ENCODE results near the gene DNLZ. TPM values are rescaled to one million over a fixed set of nuclear protein-coding genes. Genes with fewer than 3 reads are reported as not detected.
A peak's percentile ranks its signal among the peaks of the same experiment; 100 is the strongest.

Gene DNLZ
- total and polyA plus RNA-seq, 9 of the 15 experiments (the other 6 are each of a cell fraction or from before 2014, with no cell fraction given) = 0.17 to 44.6 (median 3.4) TPM

GRCh38 chr9:136363106-136363948 is at the start of gene DNLZ (continued):
- TF ChIP-seq, protein P1, sequence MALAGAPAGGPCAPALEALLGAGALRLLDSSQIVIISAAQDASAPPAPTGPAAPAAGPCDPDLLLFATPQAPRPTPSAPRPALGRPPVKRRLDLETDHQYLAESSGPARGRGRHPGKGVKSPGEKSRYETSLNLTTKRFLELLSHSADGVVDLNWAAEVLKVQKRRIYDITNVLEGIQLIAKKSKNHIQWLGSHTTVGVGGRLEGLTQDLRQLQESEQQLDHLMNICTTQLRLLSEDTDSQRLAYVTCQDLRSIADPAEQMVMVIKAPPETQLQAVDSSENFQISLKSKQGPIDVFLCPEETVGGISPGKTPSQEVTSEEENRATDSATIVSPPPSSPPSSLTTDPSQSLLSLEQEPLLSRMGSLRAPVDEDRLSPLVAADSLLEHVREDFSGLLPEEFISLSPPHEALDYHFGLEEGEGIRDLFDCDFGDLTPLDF (CRISPR knock-in tag; IDR thresholded peaks at IDR 0.05) = peak; percentile 95
- TF ChIP-seq, protein P2, sequence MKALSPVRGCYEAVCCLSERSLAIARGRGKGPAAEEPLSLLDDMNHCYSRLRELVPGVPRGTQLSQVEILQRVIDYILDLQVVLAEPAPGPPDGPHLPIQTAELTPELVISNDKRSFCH (CRISPR knock-in tag; IDR thresholded peaks at IDR 0.05) = no peak
- TF ChIP-seq, protein P2 (tag; IDR thresholded peaks at IDR 0.05) = peak; percentile 90
- TF ChIP-seq ZNF23 (CRISPR knock-in tag; IDR thresholded peaks at IDR 0.05) (no peak), ZNF764 (CRISPR knock-in tag; IDR thresholded peaks at IDR 0.05; ENCODE audit: low read depth) (0 out of 2 replicates have a peak, but pooled peaks have one; percentile 60), ZBTB7A (IDR thresholded peaks at IDR 0.05; ENCODE audit: borderline replicate concordance, control insufficient read depth, low read depth, low read length) (peak; percentile 90), CBX3 (IDR thresholded peaks at IDR 0.05; ENCODE audit: borderline replicate concordance in 1 of 2, low read length in 2 of 2) (peak in 1 of 2 experiments; percentile 95; a peak in 2 of 3 replicates), HCFC1 (IDR thresholded peaks at IDR 0.05; ENCODE audit: low read depth, low read length) (peak; percentile 93), SMC3 (conservative IDR thresholded peaks at IDR 0.05; ENCODE audit: insufficient read depth, low read depth, low read length) (peak; percentile 50; the same call in 1 of the 2 replicates), FOXJ3 (CRISPR knock-in tag; IDR thresholded peaks at IDR 0.05) (no peak), UBTF (IDR thresholded peaks at IDR 0.05; ENCODE audit: borderline replicate concordance in 1 of 2, low read depth in 2 of 2, low read length in 2 of 2) (peak in 1 of 2 experiments; percentile 54; a peak in 1 of 4 replicates), GABPB1 (CRISPR knock-in tag; IDR thresholded peaks at IDR 0.05) (peak; percentile 95), ILF3 (IDR thresholded peaks at IDR 0.05; ENCODE audit: borderline replicate concordance) (0 out of 2 replicates have a peak, but pooled peaks have one; percentile 13), SIRT6 (IDR thresholded peaks at IDR 0.05; ENCODE audit: low read depth, low read length) (no peak), TARDBP (IDR thresholded peaks at IDR 0.05) (peak; percentile 75; the same call in 1 of the 2 replicates)
- TF ChIP-seq, protein P3, sequence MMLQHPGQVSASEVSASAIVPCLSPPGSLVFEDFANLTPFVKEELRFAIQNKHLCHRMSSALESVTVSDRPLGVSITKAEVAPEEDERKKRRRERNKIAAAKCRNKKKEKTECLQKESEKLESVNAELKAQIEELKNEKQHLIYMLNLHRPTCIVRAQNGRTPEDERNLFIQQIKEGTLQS (IDR thresholded peaks at IDR 0.05) = no peak
- TF ChIP-seq, protein P3 (CRISPR knock-in tag; conservative IDR thresholded peaks at IDR 0.05) = peak; percentile 71; the same call in 1 of the 2 replicates
- TF ChIP-seq, protein P4, sequence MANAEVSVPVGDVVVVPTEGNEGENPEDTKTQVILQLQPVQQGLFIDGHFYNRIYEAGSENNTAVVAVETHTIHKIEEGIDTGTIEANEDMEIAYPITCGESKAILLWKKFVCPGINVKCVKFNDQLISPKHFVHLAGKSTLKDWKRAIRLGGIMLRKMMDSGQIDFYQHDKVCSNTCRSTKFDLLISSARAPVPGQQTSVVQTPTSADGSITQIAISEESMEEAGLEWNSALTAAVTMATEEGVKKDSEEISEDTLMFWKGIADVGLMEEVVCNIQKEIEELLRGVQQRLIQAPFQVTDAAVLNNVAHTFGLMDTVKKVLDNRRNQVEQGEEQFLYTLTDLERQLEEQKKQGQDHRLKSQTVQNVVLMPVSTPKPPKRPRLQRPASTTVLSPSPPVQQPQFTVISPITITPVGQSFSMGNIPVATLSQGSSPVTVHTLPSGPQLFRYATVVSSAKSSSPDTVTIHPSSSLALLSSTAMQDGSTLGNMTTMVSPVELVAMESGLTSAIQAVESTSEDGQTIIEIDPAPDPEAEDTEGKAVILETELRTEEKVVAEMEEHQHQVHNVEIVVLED (CRISPR knock-in tag; IDR thresholded peaks at IDR 0.05) = peak; percentile 80

Measured in K562 (cell line).